ENCODE results near the gene THSD4.

Gene THSD4

DNA sequence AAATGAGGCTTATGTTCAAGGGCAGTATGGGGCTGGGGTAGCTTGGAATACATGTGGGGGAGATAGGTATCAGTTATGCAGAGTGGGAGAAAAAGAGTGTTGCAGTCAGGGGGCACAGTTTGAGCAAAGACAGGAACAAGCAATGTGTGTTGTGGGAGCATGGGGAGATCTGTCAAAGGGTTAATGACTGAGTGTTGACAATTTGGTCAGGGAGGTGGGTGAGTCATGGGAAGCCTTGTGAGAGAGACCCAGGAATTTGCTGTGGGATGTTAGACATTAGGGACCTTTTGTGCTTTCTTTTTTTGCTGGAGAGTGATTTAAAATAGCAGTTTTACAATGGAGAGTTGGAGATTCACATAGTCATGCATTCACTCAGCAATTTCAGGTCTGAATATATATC lies 473.5 kb downstream of the THSD4 start:
- DNase-seq (ENCODE audit: low spot score) = no peak

DNA sequence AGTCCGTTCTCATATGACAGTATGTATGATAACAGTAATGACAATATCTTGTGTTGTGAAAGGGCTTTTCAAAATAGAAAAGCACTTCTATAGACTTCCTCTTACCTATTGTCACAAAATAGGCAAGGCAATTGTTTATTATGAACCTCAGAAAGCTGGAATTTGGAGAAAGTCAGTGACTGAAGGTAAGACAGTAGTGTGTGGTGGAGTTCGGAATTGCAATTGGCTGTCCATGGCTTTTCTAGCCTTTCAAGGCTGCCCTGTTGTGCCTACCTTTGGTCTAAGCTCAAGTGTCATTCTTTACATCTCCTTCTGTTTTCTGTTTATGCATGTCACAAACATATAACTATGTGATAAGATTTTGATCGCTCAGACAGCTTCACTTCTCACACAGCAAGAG lies 475.8 kb downstream of the THSD4 start:
- no peak for DNase-seq (ENCODE audit: low spot score)

- DNase-seq (ENCODE audit: low spot score) = no peak
Observed at GRCh38 chr15:71592203-71592602, 476.9 kb downstream of the THSD4 start.

- no peak for DNase-seq (ENCODE audit: low spot score)
Observed at GRCh38 chr15:71595846-71596553, 480.7 kb downstream of the THSD4 start.

DNA sequence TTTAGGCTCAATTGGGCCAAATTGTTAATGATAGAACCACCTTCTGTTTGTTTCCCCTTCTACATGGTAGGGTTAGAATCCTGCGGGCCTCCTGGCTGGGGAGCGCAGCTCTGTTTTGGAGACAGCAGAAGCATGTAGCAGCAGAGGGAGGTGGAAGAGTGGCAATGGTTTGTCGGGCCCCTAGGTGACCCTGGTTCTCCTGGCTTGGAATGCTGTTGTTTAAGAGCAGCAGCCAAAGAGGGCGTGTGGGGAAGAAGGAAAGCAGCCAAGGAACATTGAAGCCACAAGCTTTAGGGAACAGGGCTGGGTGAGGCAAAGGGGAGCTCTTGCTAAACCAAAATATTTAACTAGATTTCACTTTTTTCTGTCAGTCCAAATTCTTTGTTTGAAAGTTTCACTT lies 481.4 kb downstream of the THSD4 start:
- no peak for DNase-seq (ENCODE audit: low spot score)

DNA sequence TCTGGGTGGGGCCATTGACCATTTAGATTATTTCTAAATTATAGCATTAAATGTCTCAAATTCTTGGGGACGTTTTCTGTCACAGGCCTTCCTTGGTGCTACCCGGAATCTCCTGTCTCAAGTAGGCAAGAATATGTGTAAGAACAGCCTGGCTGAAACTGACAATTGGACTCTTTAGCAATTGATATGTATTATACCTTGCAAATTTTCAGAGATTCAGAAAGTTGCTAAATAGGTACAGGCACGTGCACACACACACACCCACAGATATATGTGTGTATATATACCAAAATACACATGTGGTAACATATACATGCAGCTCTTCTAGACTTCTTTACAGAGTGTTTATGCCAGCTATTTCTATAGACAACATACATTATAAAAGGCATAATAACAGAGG lies 481.9 kb downstream of the THSD4 start:
- no peak for DNase-seq (ENCODE audit: low spot score)

DNA sequence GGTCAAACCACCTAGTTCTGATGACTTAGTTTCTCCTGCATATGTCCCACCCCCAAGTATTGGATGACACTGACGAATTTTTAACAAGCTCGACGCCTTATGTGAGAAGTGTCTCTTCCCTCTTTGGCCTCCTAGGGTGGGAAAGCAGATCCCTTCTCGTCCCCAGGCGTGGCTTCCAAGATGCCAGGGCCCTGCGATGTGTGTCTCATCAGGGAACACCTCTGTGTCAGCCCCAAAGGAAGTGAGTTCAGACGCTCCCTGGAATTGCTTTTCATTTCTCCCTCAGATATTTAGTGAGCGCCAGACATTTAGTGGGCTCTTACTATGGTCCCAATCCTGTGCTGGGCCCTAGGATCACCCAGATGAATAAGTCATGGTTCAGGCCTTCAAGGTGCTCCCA lies 482.4 kb downstream of the THSD4 start:
- no peak for DNase-seq (ENCODE audit: low spot score)

DNA sequence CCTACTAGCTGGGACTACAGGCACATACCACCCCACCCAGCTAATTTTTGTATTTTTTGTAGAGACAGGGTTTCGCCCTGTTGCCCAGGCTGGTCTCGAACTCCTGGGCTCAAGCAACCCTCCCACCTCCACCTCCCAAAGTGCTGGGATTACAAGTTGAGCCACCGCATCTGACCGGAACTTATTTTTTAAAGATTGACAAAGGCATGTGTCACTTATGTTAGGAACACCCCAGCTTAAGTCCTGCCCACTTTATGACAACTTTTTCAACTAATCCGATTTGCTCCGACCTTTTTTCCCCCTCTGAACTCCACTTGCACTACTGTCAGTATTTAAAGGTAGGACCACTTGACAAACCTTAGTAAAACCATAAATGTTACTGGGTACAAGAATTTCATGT lies 483.5 kb downstream of the THSD4 start:
- no peak for DNase-seq (ENCODE audit: low spot score)

DNA sequence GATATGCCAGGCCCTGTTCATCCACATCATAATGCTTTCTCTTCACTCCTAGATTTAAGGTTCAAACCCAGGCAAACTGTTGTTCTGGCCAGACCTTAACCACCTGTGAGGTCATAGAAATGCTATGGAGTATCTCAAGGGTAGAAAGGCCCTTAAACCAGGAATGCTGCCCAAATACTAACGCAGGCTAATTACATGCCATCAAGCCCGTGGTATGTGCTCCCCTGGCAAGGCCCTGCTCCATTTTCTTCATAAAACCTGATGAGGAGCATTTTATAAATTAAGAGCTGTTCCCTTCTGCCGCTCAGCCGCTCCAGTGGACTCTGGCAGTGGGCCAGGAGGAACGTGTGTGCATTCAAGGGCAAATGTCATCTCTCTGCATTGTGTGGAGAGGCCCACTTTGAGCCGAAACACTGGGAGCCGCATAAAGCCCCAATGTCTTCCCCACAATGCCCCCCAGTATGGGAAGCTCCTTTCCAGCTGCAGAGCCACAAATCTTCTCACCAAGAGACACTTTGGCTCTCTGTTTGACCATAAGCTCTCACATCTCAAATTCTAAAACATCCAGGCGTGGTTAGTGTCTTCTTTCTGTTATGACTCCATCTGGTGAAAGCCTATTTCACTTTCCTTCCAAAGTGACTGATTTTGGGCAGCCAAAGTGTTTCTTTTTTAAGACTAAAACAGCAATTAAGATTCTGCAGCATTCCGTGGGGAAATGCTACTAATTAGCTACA lies 484.3 kb downstream of the THSD4 start:
- DNase-seq (ENCODE audit: low spot score) = no peak

DNA sequence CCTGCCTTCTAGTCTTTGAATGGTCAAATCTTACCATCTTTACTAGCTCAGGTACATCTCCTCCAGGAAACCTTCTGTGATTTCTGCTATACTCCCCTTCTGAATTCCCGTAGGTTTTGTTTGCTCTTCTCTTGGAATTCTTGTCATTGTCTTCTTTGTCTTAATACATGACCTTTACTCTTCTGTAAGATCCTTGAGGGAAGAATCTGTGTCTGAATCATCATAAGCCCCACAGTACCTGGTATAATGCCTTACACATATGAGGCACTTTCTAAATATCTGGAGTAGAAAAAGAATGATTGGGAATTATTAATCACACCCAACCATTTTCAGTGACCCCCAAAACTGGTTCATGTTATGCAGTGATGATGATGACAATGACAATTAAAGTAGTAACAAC lies 485.0 kb downstream of the THSD4 start:
- no peak for DNase-seq (ENCODE audit: low spot score)

GRCh38 chr15:71601038-71601834 lies 486.0 kb downstream of the THSD4 start:
- no peak for DNase-seq (ENCODE audit: low spot score)

GRCh38 chr15:71603379-71603778 lies 488.1 kb downstream of the THSD4 start:
- no peak for DNase-seq (ENCODE audit: low spot score)

GRCh38 chr15:71607383-71607782 lies 492.1 kb downstream of the THSD4 start:
- DNase-seq (ENCODE audit: low spot score) = no peak

DNA sequence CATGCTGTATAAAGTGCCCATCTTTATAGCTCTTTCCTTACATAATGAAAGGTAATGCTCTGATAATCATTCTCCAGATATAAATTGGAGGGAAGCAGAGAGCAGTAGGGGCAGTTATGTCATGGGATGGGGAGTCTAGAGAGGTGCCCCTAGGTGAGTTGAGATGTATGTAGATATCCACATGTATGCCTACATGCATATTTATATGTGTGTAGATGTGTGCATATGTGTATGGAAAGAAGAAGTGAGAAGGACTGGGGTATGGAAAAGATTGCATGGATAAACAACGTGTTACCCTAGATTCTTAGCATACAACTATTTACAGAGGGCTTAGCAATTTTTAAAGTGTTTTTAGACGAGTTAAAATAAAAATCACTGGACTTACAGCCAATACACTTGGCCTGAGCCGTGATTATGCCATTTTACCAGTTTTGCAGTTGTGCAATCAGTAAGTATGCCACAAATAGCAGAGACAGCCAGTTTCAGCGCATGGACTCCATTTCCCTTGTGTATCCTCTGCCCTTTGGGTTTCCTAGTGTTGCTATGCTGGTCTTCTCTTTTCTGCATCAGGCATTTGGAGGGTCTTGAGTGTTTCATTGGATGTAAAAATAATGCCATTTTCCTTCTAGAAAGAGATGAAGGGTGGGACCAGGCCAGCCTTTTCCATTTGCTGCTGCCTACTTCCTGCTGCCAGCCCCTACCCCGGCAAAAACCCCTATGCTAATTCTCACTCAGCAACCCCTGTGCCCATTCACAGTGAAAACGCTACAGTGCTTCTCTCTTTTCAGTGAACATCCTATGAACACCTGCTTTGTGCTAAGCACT lies 495.7 kb downstream of the THSD4 start:
- DNase-seq (ENCODE audit: low spot score) = no peak

DNA sequence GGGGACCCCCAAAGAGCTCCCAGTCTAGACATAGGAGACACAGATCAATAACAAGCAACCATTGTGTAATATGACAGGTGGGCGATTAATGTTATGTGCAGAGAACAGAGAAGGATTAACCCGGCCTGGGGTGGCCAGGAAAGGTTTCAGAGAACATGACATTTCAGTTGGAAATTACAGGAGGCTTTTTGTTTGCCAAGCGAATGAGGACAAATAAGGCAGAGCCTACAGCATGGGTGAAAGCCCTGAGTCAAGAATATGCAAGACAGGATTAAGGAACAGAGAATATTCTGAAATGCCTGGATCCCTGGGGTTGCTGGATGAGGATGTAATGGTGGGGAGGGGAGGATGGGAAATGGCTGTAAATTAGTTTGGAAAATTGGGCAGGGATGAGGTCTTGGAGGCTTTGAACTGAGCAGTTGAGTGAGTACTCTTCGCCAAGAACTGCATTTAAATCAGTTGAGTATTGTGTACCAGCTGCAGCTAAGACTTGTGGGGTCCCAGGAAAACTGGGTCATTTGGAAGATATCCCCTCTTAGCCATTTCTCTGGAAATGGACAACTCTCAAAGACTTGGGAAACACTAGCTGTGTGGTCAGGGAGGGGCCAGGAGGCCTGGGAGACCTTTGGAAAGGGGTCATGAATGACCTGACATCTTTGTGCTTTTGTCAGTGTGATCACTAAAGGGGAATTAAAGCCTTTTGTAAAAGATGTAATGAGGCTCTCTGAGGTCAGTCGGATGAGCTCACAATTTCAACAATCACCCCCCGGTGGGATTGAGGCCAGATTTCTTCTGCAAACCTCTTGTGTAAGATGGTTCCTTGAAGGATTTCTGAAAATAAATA lies 496.5 kb downstream of the THSD4 start:
- no peak for DNase-seq (ENCODE audit: low spot score)

- no peak for DNase-seq (ENCODE audit: low spot score)
Observed at GRCh38 chr15:71612397-71612722, 497.1 kb downstream of the THSD4 start.

GRCh38 chr15:71612869-71613268 lies 497.6 kb downstream of the THSD4 start:
- DNase-seq (ENCODE audit: low spot score) = no peak

- DNase-seq (ENCODE audit: low spot score) = no peak
Observed at GRCh38 chr15:71623111-71623510, 507.8 kb downstream of the THSD4 start.

- no peak for DNase-seq (ENCODE audit: low spot score)
Observed at GRCh38 chr15:71626596-71627088, 511.4 kb downstream of the THSD4 start.

GRCh38 chr15:71627188-71627587 lies 511.9 kb downstream of the THSD4 start:
- DNase-seq (ENCODE audit: low spot score) = no peak

DNA sequence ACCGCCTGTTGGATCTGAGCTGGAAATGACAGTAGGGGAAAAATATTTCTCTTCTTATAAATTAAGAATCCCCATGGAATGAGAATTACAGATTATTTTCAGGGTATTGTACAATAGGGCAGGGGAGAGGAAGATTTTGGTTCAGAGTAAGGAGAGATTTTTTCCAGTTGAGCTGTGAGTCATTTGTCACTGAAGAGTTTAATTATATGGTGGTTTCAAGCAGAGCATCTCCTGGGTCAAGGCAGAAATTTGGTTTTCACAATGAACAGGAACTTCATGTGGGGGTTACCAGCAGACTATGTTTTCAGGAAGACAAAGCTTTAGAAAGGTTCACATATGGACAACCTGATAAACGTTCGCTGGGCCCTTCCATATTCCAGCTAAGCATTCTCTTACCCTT lies 512.3 kb downstream of the THSD4 start:
- no peak for DNase-seq (ENCODE audit: low spot score)
